ENCODE results near the gene CHTF18. TPM values are rescaled to one million over a fixed set of nuclear protein-coding genes. Genes with fewer than 3 reads are reported as not detected.

CHTF18 gene
- total and polyA plus RNA-seq, 2 of the 4 experiments (the other 2 are of a cell fraction): 3.2 to 21.4 TPM

- Histone ChIP-seq H3K9me1 (ENCODE audit: insufficient read depth, low read length) (no peaks in the 10 kb centered on the region), H3K4me1 (ENCODE audit: control insufficient read depth, insufficient read depth, low read length) (peaks cover 15% of the 10 kb centered on the region; the same call in 1 of the 2 replicates), H2AFZ (replicated peaks; ENCODE audit: low read length, poor library complexity) (peak overlapping the region; percentile 23), H3K4me2 (ENCODE audit: low read depth, low read length) (no peak overlapping the region), H2BK120ac (ENCODE audit: low read depth, low read length) (no peak overlapping the region), H3K4ac (ENCODE audit: low read depth, low read length) (no peak overlapping the region), H3K27me3 (ENCODE audit: control insufficient read depth, insufficient read depth, low read length) (peaks cover 4% of the 10 kb centered on the region; the same call in 1 of the 2 replicates), H2BK20ac (ENCODE audit: low read depth, low read length) (no peak overlapping the region), H3K56ac (ENCODE audit: extremely low read depth, insufficient read depth, low read length) (no peak overlapping the region), H3K14ac (replicated peaks; ENCODE audit: low read depth, low read length) (no peak overlapping the region), H3K18ac (ENCODE audit: low read depth, low read length) (no peak overlapping the region), H4K91ac (ENCODE audit: insufficient read depth, low read depth, low read length) (no peak overlapping the region), H2AK9ac (replicated peaks; ENCODE audit: low read depth, low read length, poor library complexity) (peak overlapping the region; percentile 28), H3K27ac (ENCODE audit: insufficient read depth, low read length) (no peak overlapping the region), H4K5ac (ENCODE audit: low read depth, low read length) (no peak overlapping the region), H3K9ac (ENCODE audit: low read depth, low read length) (no peak overlapping the region), H4K20me1 (ENCODE audit: insufficient read depth, low read length) (peaks cover 25% of the 10 kb centered on the region), H2AK5ac (ENCODE audit: low read depth, low read length) (no peak overlapping the region), H3K79me1 (ENCODE audit: low read depth in 1 of 2, low read length in 2 of 2) (peaks cover 4 to 35% of the 10 kb centered on the region in 2 experiments; a peak in 2 of 4 replicates), H3K23ac (ENCODE audit: low read depth, low read length) (no peak overlapping the region), H3K36me3 (ENCODE audit: control insufficient read depth, insufficient read depth, low read length) (peaks cover 10% of the 10 kb centered on the region; the same call in 1 of the 2 replicates), H2BK5ac (ENCODE audit: low read depth, low read length, poor library complexity, severe bottlenecking) (no peak overlapping the region), H3K4me3 (ENCODE audit: insufficient read depth, low read depth, low read length) (no peak overlapping the region), H4K8ac (ENCODE audit: low read depth in 2 of 2, low read length in 2 of 2) (no peak overlapping the region), H3K9me3 (ENCODE audit: control insufficient read depth, insufficient read depth, low read length) (no peaks in the 10 kb centered on the region), H2BK15ac (ENCODE audit: low read depth, low read length) (no peak overlapping the region)
- dilution Hi-C loops (cut with HindIII; ENCODE audit: low sequenced_read_pairs, unreplicated experiment) (no loop called here), intact Hi-C loops (cut with micrococcal nuclease) (loop anchor here (5.0 kb wide), 2 partner anchors 44 to 59 kb away; partner anchors contain the start of genes CCDC78, CIAO3 and HAGHL), in situ Hi-C loops (cut with MboI; ENCODE audit: low sequenced_read_pairs) (loop anchor here (5.0 kb wide), 1 partner anchor 74 kb away; no protein-coding TSS in a partner anchor)
- WGBS, 2 experiments (ENCODE audit: extremely low coverage in 2 of 2, insufficient read length in 1 of 2): 67% methylated on average over 32 of the region's 58 CpGs; no CpG with 5 or more reads in 1 of the 2 experiments
- ChIA-PET CTCF (interaction anchor here (0.6 to 0.7 kb wide), 2 partner anchors 43 to 74 kb away, joined by 3 read pairs; no protein-coding TSS in a partner anchor), POLR2A (ENCODE audit: unreplicated experiment) (interaction anchor here (0.6 kb wide), 1 partner anchor 12 kb away, joined by 23 read pairs; no protein-coding TSS in a partner anchor)
- 0 out of 2 replicates have a peak, but pooled peaks have one; percentile 7 for ATAC-seq (ENCODE audit: low read depth)
- no TSS peak for BruUV-seq (replicated peaks)
- TF ChIP-seq RAD21 (IDR thresholded peaks at IDR 0.05; ENCODE audit: low read length) (peak; percentile 77), CTCF (conservative IDR thresholded peaks at IDR 0.05; ENCODE audit: low read depth, low read length) (peak; percentile 72), SMC3 (IDR thresholded peaks at IDR 0.05; ENCODE audit: low read depth, low read length) (peak; percentile 80), MXI1 (IDR thresholded peaks at IDR 0.05; ENCODE audit: borderline replicate concordance, low read depth, low read length) (0 out of 2 replicates have a peak, but pooled peaks have one; percentile 10), FOS (IDR thresholded peaks at IDR 0.05; ENCODE audit: low read depth, low read length) (no peak), MAFK (IDR thresholded peaks at IDR 0.05; ENCODE audit: low read depth, low read length) (no peak), RFX5 (IDR thresholded peaks at IDR 0.05; ENCODE audit: low read depth, low read length) (no peak)
- TF ChIP-seq, protein P1, sequence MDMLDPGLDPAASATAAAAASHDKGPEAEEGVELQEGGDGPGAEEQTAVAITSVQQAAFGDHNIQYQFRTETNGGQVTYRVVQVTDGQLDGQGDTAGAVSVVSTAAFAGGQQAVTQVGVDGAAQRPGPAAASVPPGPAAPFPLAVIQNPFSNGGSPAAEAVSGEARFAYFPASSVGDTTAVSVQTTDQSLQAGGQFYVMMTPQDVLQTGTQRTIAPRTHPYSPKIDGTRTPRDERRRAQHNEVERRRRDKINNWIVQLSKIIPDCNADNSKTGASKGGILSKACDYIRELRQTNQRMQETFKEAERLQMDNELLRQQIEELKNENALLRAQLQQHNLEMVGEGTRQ (IDR thresholded peaks at IDR 0.05; ENCODE audit: low read depth, low read length): peak; percentile 10; the same call in 1 of the 2 replicates
- DNase-seq: peak; percentile 37
Measured at GRCh38 chr16:785563-786535, 2.6 kb upstream of the CHTF18 start.
